NK-92 (cell line): ENCODE data around the gene GAL.

ENCODE experiments used
- DNase-seq: peaks from one replicate; lab custom pipeline; 2025; ENCODE audit not compliant: unreplicated experiment; lab: John Stamatoyannopoulos, UW

Gene GAL

DNA sequence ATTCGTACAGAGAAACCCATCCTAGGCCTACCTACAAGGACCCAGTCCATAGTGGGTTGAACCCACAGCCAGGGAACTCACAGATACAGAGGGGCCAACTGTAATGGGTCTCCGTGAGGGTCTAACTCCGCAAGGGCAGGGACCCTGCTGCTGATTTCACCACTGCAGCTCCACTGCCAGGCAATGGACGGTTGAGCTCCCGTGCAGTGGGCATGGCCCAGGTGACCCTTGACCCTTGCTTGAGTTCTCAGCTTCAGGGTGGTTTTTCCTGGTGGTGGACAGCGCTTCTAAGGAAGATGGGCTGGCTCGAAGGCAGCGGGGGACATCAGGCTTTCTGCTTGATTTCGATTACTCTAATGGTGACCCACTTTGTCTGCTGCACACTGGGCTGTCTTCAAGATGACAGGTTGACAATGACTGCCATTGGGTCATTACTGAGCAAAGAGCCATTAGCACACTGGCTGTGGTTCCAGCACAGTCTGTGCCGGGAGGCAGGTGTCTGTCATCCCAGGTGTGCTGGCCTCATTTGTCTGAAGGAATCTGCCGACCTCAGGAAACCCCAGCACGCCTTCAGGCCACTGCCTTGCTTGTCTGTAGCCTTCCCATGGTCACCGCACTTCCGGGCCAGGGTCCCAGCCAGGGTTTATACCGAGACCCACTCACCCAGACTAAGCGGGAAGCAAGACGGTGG, 3.7 kb upstream of the GAL start:
- DNase-seq = no peak

DNA sequence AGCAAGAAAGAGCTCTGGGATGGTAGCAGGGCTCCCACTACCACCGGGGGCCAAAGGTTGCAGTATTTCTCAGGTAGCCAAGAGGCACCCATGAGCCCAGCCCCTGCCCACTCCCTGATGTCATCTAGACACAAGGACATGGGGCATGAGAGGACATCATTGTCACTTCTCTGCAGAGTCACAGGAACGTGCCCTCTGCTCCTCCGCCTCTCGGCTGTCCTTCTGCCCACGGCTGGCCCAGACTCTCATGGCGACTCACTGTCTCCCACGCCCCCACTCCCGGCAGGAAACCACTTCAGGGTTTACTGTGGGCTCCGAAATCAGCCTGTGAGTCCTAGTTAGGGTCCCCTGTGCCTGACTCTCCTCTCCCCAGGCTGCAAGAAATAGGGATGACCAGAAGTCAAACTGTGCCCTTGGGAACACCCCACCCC, 1.8 kb upstream of the GAL start:
- no peak for DNase-seq

GRCh38 chr11:68683121-68683520, 1.2 kb upstream of the GAL start:
- DNase-seq = no peak

DNA sequence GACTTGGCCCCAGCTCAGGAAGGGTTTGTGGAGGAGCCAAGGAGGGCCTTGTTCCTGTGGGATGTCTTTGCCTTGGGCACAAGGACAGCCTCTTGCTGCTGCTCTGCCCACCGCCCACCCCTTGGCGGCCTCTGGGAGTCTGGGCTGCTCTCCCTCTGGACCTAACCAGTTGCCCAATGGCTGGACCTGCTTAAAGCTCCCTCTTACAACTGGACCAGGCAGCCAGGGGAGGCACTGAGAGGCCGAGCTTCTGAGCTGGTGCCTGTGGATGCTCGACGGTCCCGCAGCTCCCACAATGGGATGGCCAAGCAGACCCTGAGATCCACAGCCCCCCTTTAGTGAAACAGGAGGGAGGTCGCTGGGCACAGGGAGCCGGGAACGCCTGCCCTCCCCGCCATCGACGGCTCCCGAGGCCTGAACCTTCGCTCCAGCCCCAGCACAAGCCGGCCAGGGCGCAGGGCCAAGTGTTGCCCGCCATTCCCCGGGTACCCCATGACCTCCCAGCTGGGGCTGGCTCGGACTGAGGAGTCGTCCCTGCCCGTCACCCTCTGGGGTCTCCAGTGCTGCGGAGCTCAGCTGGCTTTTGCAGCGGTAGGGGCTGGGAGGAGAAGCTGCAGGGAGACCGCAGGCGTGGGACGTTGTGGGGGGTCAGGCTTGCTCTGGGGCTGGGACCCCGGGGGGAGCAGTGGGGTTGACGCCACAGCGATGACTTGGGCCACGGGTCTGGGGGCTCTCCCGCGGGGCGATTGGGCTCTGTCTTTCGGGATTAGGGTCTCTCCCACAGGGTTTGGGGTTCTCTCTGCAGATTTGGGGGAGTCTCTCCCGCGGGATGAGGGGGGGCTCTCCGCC, 584 bp upstream of the GAL start:
- no peak for DNase-seq

GRCh38 chr11:68685656-68686380, 1.5 kb downstream of the GAL start:
- DNase-seq = no peak

GRCh38 chr11:68686486-68686885, 2.1 kb downstream of the GAL start:
- no peak for DNase-seq

GRCh38 chr11:68687311-68687710, 3.0 kb downstream of the GAL start:
- DNase-seq = no peak

DNA sequence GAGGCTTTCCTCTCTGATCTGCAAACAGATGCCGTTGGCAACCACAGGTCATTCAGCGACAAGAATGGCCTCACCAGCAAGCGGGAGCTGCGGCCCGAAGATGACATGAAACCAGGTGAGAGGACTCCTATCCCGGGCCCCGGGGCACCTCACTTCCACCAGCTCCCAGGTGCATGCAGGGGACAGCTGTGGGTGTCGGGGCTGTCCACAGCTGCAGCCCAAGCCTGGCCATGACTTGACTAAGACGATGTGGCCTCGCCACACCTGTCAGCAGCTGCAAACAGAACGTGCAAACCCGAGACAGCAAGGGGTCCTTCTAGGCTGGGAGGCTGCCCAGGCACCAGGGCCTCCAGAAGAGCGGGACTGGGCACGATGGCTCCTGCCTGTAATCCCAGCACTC, 3.6 kb downstream of the GAL start:
- DNase-seq = no peak

DNA sequence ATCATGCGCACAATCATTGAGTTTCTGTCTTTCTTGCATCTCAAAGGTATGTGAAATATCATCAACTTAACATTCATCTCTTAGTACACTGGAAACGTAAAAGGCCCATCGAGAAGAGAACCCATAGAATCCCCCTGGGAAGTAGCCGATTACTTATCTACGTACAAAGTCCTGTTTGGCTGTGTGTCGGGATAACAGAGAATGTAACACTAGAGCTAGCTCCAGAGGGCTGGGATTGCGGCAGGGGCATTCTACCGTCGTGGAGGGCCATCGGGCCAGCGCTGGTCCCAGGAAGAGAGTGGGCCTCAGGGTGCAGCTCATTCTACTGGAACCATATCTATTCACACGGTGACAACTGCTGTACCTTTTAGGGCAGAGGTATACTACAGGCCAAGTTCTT, 4.5 kb downstream of the GAL start:
- no peak for DNase-seq

DNA sequence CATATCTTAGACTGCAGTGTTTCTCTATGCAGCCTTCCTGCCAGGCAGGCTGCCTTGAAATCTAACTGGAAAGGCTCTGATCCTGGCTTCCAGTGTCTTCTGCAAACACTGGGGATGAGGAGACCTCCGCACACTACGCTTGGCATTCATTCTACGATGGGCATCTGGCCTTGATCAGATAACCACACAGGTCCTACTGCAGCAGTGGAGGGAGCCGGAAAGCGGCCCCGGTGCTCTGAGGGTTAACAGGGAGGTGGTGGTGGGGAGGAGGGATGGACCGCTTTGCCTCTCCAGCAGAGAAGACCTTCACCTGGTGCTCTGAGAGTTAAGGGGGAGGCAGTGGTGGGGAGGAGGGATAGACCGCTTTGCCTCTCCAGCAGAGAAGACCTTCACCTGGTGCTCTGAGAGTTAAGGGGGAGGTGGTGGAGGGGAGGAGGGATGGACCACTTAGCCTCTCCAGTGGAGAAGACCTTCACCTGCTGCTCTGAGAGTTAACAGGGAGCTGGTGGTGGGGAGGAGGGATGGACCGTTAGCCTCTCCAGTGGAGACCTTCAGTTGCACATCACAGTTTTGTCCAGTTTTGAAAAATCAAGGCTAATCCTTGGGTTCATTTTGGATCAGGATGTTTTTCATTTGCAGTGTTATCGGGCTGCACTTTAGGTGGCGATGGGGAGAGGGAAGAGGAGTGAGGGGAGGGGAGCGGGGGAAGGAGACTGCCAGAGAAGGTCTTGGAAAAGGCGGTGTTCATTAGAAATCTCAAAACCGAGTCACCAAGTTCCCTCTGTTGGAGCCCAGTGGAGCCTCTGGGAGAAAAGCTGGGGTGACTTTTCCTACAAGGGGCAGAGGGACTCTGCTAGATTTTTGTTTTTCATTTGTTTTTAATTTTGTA, 5.6 kb downstream of the GAL start:
- DNase-seq = no peak

- no peak for DNase-seq
Measured at GRCh38 chr11:68690671-68691401, 6.5 kb downstream of the GAL start.

DNA sequence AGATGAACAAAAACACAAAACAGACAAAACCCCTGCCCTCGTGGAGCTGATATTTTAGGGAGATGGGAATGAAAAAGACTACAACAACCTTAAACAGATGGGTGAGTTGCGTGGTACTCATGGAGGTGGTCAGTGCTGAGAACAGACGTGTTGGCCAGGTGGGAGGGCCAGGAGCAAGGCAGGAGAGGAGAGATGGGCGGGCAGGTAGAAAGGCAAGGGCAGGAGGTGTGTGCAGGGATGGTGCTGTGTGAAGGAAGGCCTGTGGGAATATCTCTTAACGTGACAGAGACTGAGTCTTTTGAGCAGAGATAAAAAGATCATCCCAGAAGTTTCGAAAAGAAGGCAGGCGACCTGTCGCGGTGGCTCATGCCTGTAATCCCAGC, 7.0 kb downstream of the GAL start:
- DNase-seq = no peak

GRCh38 chr11:68692115-68692514, 7.8 kb downstream of the GAL start:
- no peak for DNase-seq

- DNase-seq = no peak
Measured at GRCh38 chr11:68692871-68693483, 8.6 kb downstream of the GAL start.

GRCh38 chr11:68693484-68693882, 9.1 kb downstream of the GAL start:
- DNase-seq = no peak

GRCh38 chr11:68694431-68695297, 10.3 kb downstream of the GAL start:
- DNase-seq = no peak

- no peak for DNase-seq
Measured at GRCh38 chr11:68695531-68695930, 11.2 kb downstream of the GAL start.

DNA sequence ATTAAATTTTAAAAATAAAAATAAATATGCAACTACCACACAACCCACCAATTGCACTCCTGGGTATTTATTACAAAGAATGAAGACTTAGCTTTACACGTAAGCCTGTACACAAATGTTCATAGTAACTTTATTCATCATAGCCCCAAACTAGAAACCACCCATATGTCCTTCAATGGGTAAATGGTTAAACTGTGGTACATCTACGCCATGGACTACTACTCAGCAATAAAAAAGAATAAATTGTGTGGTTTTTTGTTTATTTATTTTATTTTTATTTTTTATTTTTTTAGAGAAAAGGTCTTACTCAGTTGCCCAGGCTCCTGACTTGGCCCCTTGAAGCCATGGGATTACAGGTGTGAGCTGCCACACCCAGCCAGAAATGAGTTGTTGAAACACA, 14.6 kb downstream of the GAL start:
- no peak for DNase-seq

- no peak for DNase-seq
Measured at GRCh38 chr11:68704887-68705286, 20.5 kb downstream of the GAL start.
